Stomach (tissue), 4 donors: ENCODE data around the gene GK2.

ENCODE experiments used
- EP300 ChIP-seq: sonication (generic); formaldehyde crosslinking; IDR thresholded peaks from one replicate; pipeline ENCODE4 v1.6.1; 2017; ENCODE audit warnings: antibody characterized with exemption
- POLR2A ChIP-seq, 4 donors: fragments of 450-650 bp; IDR thresholded peaks; one replicate each; pipeline ENCODE4 v1.6.1; 2016; ENCODE audit warnings: antibody characterized with exemption in 4 of 4, control low read depth in 2 of 4, mild to moderate bottlenecking in 1 of 4, moderate library complexity in 1 of 4
- POLR2AphosphoS5 ChIP-seq, 3 donors: sonication (generic); formaldehyde crosslinking; IDR thresholded peaks; one replicate each; pipeline ENCODE4 v1.6.1; 2016; ENCODE audit warnings: antibody characterized with exemption in 3 of 3
- TF ChIP-seq, protein P1 (sequence below), 7 experiments: fragments of 450-650 bp in 4 of 7; fragments of 200-600 bp in 3 of 7; sonication (generic) in 3 of 7; IDR thresholded peaks; one replicate each; pipeline ENCODE4 v1.5.1; 2016 to 2019; ENCODE audit warnings: antibody characterized with exemption in 7 of 7, control low read depth in 2 of 7, mild to moderate bottlenecking in 1 of 7

DNA sequence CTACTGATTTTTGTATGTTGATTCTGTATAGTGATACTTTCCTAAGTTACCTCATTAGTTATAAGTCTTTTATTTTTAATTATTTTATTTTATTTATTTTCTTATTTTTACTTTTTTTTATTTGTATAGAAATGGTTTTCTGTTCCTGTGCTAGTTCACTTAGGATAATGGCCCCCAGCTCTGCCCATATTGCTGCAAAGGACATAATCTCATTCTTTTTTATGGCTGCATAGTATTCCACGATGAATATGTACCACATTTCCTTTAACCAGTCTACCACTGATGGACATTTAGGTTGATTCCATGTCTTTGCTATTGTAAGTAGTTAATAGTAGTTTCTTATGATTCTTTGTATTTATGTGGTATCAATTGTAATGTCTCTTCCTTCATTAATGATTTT, 31.5 kb upstream of the GK2 start:
- TF ChIP-seq EP300 (no peak), POLR2AphosphoS5 (IDR thresholded peaks at IDR 0.05) (no peak), POLR2A (IDR thresholded peaks at IDR 0.05) (no peak)
- TF ChIP-seq, protein P1, sequence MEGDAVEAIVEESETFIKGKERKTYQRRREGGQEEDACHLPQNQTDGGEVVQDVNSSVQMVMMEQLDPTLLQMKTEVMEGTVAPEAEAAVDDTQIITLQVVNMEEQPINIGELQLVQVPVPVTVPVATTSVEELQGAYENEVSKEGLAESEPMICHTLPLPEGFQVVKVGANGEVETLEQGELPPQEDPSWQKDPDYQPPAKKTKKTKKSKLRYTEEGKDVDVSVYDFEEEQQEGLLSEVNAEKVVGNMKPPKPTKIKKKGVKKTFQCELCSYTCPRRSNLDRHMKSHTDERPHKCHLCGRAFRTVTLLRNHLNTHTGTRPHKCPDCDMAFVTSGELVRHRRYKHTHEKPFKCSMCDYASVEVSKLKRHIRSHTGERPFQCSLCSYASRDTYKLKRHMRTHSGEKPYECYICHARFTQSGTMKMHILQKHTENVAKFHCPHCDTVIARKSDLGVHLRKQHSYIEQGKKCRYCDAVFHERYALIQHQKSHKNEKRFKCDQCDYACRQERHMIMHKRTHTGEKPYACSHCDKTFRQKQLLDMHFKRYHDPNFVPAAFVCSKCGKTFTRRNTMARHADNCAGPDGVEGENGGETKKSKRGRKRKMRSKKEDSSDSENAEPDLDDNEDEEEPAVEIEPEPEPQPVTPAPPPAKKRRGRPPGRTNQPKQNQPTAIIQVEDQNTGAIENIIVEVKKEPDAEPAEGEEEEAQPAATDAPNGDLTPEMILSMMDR (IDR thresholded peaks at IDR 0.05): no peak
